Cardiac muscle cell (in vitro differentiated cells and primary cell): Measurements from ENCODE around the gene KRTCAP2. TPM values are rescaled to one million over a fixed set of nuclear protein-coding genes. Genes with fewer than 3 reads are reported as not detected.
"Not testable (repeated sequence)": the region's sequence is repeated elsewhere in the genome, so short reads cannot be mapped to it uniquely, and the experiment has no call there.

Experiments used
- DNase-seq, 2 donors: peaks; one replicate each; pipeline versions ENCODE4 v3.0.0 to v3.0.0-alpha.2; 2010 to 2017; ENCODE audit warnings: low read depth in 1 of 2, low spot score in 1 of 2
- H3K27ac ChIP-seq: fragments of 200-600 bp; sonication (generic); 2 replicates; pipeline ENCODE4 v1.5.1; 2016
- H3K27me3 ChIP-seq: fragments of 200-600 bp; sonication (generic); 2 replicates; pipeline ENCODE4 v1.6.0; 2016; ENCODE audit warnings: control low read depth
- H3K36me3 ChIP-seq: fragments of 200-600 bp; sonication (generic); 2 replicates; pipeline ENCODE4 v1.5.1; 2016; ENCODE audit warnings: control low read depth
- H3K4me1 ChIP-seq: fragments of 200-600 bp; sonication (generic); 2 replicates; pipeline ENCODE4 v1.8.1; 2017; ENCODE audit warnings: low read depth, mild to moderate bottlenecking, mixed run types
- H3K4me3 ChIP-seq: fragments of 200-600 bp; sonication (generic); 2 replicates; pipeline ENCODE4 v1.5.1; 2016; ENCODE audit warnings: mild to moderate bottlenecking
- H3K9me3 ChIP-seq: fragments of 200-600 bp; sonication (generic); 2 replicates; pipeline ENCODE4 v1.5.1; 2017; ENCODE audit warnings: low read depth, mild to moderate bottlenecking, control low read depth
- polyA plus RNA-seq: library from polyadenylated mRNA; unstranded; fragments of >200 nt; fragmentation: Nextera tagmentation; extraction: Ambion mirVana; gene quantifications from 2 replicates; pipeline ENCODE4 v1.2.1, GENCODE V29; 2016
- total RNA-seq: library from RNA; depleted of rRNA; stranded (reverse); fragments of >200 nt; gene quantifications from 2 replicates; pipeline ENCODE4 v1.2.3, GENCODE V29; 2016
- TF ChIP-seq, protein P1 (sequence below): IDR thresholded peaks from 2 replicates; pipeline ENCODE4 v1.5.1; 2012; ENCODE audit warnings: low read depth, mild to moderate bottlenecking, low read length

The KRTCAP2 gene
- total and polyA plus RNA-seq, 2 experiments from 2014 or later: 122 to 428 TPM

DNA sequence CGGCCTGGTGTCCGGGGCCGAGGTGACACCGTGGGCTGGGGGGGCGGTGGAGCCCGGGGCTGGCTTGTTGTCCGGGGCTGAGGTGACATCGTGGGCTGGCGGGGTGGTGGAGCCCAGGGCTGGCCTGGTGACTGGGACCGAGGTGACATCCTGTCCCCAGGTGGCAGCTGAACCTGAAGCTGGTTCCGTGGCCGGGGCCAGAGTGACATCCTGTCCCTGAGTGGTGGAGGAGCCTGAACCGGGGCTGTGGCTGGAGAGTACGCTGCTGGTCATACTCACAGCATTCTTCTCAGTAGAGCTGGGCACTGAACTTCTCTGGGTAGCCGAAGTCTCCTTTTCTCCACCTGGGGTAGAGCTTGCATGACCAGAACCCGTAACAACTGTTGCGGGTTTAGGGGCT lies 18.8 kb upstream of the KRTCAP2 start:
- DNase-seq: no peak
- no peaks in the 10 kb centered on the region for H3K36me3 ChIP-seq
- H3K27me3 ChIP-seq: no peaks in the 10 kb centered on the region
- TF ChIP-seq, protein P1, sequence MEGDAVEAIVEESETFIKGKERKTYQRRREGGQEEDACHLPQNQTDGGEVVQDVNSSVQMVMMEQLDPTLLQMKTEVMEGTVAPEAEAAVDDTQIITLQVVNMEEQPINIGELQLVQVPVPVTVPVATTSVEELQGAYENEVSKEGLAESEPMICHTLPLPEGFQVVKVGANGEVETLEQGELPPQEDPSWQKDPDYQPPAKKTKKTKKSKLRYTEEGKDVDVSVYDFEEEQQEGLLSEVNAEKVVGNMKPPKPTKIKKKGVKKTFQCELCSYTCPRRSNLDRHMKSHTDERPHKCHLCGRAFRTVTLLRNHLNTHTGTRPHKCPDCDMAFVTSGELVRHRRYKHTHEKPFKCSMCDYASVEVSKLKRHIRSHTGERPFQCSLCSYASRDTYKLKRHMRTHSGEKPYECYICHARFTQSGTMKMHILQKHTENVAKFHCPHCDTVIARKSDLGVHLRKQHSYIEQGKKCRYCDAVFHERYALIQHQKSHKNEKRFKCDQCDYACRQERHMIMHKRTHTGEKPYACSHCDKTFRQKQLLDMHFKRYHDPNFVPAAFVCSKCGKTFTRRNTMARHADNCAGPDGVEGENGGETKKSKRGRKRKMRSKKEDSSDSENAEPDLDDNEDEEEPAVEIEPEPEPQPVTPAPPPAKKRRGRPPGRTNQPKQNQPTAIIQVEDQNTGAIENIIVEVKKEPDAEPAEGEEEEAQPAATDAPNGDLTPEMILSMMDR: no peak
- peaks cover 11% of the 10 kb centered on the region for H3K4me1 ChIP-seq
- H3K27ac ChIP-seq: no peak overlapping the region
- no peak overlapping the region for H3K4me3 ChIP-seq
- H3K9me3 ChIP-seq: no peaks in the 10 kb centered on the region

DNA sequence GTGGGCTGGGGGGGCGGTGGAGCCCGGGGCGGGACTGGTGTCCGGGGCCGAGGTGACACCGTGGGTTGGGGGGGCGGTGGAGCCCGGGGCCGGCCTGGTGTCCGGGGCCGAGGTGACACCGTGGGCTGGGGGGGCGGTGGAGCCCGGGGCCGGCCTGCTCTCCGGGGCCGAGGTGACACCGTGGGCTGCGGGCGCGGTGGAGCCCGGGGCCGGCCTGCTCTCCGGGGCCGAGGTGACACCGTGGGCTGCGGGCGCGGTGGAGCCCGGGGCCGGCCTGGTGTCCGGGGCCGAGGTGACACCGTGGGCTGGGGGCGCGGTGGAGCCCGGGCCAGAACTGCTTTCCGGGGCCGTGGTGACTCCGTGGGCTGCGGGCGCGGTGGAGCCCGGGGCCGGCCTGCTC lies 16.8 kb upstream of the KRTCAP2 start:
- not testable (repeated sequence) for DNase-seq, H3K9me3 ChIP-seq, H3K27ac ChIP-seq, H3K4me3 ChIP-seq, H3K36me3 ChIP-seq, H3K27me3 ChIP-seq
- peaks cover 17% of the 10 kb centered on the region for H3K4me1 ChIP-seq

DNA sequence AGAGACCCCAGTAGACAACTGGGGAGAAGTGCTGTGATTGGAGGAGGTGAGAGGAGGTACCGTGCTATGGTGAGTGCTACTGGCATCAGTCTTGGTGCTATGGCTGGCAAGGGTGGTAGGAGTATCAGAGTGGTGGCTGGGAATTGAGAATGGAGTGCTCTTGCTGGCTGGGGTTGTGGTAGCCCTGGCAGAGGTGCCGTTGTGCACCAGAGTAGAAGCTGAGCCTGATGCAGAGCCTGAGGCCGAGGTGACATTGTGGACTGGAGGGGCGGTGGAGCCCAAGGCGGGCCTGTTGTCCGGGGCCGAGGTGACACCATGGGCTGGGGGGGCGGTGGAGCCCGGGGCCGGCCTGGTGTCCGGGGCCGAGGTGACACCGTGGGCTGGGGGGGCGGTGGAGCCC lies 15.2 kb upstream of the KRTCAP2 start:
- Histone ChIP-seq H3K27me3 (no peaks in the 10 kb centered on the region), H3K27ac (no peak overlapping the region), H3K9me3 (no peaks in the 10 kb centered on the region), H3K4me3 (no peak overlapping the region), H3K36me3 (no peaks in the 10 kb centered on the region), H3K4me1 (peaks cover 13% of the 10 kb centered on the region)
- DNase-seq: no peak
- TF ChIP-seq, protein P1: no peak

DNA sequence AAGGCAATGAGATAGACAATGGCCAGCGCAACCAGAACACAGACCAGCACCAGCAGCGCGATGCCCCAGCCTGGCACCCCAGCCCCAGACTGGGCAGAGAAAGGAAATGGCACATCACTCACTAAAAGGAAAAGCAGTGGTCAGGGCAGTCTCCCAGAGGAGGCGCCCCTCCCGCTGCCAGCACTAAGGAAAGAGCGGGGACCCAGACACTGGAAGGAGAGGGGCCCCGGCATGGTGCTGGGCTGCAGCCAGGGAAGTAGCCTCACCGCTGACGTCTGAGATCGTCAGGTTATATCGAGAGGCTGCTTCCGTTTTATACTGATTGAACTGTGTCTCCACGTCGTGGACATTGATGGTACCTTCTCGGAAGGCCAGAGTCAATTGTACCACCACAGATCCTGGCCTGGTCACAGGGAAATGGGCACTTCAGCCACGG lies 14.4 kb upstream of the KRTCAP2 start:
- no peak for DNase-seq
- TF ChIP-seq, protein P1: no peak
- no peaks in the 10 kb centered on the region for H3K36me3 ChIP-seq
- peaks cover 10% of the 10 kb centered on the region for H3K4me1 ChIP-seq
- no peak overlapping the region for H3K4me3 ChIP-seq
- no peaks in the 10 kb centered on the region for H3K27me3 ChIP-seq
- no peak overlapping the region for H3K27ac ChIP-seq
- H3K9me3 ChIP-seq: no peaks in the 10 kb centered on the region

DNA sequence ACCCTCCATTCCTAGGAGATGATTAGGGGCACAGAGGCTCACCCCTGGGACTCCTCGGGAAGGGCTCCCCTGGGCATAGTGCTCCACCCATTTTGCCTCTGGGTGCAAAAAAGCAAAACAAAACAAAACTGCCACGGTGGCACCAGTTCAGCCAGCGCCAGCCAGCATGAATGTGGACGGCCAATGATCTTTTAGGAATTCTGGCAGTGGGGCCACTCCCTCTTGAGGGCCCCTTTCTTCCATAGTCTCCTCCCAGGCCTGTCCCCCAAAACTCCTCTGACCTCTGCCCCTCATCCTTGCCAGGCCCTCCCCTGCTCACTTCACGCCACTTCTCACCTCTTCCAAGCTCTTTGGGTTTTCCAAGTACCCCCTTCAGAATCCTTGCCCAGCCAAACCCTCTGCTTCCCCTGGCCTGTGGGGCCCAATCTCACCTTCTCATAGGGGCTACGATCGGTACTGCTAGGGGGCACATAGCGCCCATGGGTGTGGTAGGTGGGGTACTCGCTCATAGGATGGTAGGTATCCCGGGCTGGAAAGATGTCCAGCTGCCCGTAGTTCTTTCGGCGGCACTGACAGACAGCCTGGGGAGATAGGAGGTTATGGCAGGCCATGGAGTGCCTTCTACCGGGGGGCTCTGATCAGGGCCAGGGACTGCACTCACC lies 13.8 kb upstream of the KRTCAP2 start:
- H3K27me3 ChIP-seq: no peaks in the 10 kb centered on the region
- no peak overlapping the region for H3K4me3 ChIP-seq
- DNase-seq: no peak
- TF ChIP-seq, protein P1: no peak
- no peaks in the 10 kb centered on the region for H3K9me3 ChIP-seq
- H3K36me3 ChIP-seq: no peaks in the 10 kb centered on the region
- H3K27ac ChIP-seq: no peak overlapping the region
- peaks cover 10% of the 10 kb centered on the region for H3K4me1 ChIP-seq

DNA sequence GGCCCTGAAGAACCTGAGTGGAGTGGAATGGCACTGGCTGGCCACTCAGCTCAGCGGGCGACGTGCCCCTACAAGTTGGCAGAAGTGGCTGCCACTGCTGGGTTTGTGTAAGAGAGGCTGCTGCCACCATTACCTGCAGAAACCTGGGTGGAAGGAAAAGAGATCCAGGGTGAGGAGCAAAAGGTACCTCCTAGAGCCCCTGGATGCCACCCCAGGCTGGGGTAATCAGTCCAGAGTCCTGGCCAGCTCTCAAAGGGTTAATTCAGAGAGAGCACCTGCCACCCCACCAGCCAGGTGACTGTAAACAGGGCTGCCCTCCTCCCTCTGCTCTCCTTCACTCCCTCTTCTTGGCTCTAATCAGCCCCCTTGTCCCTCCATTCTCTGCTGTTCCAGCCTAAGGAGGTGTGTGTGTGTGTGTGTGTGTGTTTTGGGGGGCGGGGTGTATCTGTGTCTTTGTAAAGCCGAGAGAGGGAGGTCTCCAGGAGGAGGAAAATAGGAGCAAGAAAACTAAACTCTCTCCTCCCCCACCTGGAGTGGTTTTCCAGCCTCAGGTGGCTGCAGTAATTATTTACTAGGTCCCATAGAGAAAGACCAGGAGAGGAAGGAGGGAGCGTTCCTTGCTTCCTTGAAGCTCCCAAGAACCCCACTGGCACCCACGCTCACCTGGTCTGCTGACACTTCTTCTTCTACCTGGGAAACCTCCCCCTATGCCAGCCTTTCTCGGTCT lies 13.1 kb upstream of the KRTCAP2 start:
- no peak for DNase-seq

More for the DNA sequence above, 13.1 kb upstream of the KRTCAP2 start:
- Histone ChIP-seq H3K4me3 (no peak overlapping the region), H3K27me3 (no peaks in the 10 kb centered on the region), H3K36me3 (no peaks in the 10 kb centered on the region), H3K27ac (no peak overlapping the region), H3K9me3 (no peaks in the 10 kb centered on the region), H3K4me1 (peaks cover 10% of the 10 kb centered on the region)
- TF ChIP-seq, protein P1: no peak
